ENCODE results near the gene ZNRF1. TPM values are rescaled to one million over a fixed set of nuclear protein-coding genes. Genes with fewer than 3 reads are reported as not detected.
A peak's percentile ranks its signal among the peaks of the same experiment; 100 is the strongest.

The ZNRF1 gene
- total and polyA plus RNA-seq, 2 of the 8 experiments (the other 6 are each of a cell fraction or from before 2014, with no cell fraction given): 33.5 to 52.9 TPM

DNA sequence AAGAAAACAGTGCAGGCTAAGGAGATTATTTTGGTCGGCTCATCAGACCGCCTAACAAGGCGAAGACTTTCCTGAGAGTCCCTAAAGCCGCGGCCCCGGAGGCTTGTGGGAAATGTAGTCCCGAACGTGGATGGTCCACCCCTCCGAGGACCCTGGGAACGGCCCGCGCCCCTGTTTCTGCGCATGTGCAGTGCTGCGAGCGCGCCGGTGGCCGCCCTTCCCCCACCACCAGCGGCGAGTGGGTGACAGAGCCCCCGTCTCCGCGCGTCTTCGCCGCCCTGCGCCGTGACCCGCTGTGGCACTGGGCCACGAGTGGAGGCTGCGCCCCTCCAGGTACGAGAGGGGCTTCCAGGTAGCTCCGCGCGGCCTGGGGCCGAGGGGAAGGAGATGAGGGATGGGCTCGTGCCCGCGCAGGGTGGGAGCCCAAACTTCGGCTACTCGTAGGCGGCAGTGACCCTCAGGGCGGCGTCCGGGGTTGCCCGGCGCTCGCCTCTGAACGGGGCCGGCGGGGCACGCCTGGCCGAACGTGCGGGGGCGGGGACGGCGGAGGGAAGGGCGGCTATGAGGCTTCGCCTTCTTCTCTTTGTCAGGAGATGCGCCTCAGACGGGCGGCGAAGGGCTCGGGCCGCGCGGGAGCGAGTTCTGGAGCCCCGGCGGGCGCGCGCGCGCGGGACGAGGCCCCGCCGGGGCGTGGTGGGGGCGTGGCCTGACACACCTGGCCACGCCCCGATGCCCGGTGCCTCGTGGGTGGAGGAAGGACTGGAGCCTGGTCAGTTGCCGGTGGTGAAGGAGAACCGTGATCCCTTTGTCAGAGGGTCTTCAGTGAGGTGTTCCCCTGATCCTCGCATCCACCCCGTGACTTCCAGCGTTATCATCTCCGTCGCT is 149.7 kb downstream of the ZNRF1 start, which contains the start of gene ZFP1:
TSS of gene ZFP1 (plus strand) at position 214 of the 885 bp plus-strand sequence. CDS start 4,428 bp downstream, outside the sequence.
- peak within 1 kb of the TSS; percentile 65 to 82 (median 81) for H3K9ac ChIP-seq (replicated peaks in 1 of 4; ENCODE audit: extremely low read depth in 1 of 4, low read depth in 3 of 4, low read length in 3 of 4)
- peak within 1 kb of the TSS; percentile 99 for H4K5ac ChIP-seq (ENCODE audit: insufficient read length, low read depth, low read length)
- ChIA-PET CTCF (ENCODE audit: partially characterized antibody) (no interaction called here), POLR2A (ENCODE audit: partially characterized antibody) (no interaction called here)
- peak within 1 kb of the TSS; percentile 63; the same call in 1 of the 2 replicates for H2BK12ac ChIP-seq (ENCODE audit: low read depth, low read length)
- H3K4me3 ChIP-seq (ENCODE audit: extremely low read depth in 1 of 4, insufficient read depth in 2 of 4, low read depth in 3 of 4, low read length in 4 of 4): peak within 1 kb of the TSS; percentile 78 to 92 (median 90)
- peak within 1 kb of the TSS; percentile 85 to 86 for H3K4me2 ChIP-seq (ENCODE audit: insufficient read depth in 1 of 2, low read depth in 2 of 2, low read length in 2 of 2)
- H2BK120ac ChIP-seq (replicated peaks; ENCODE audit: low read depth, low read length): peak within 1 kb of the TSS; percentile 99
- peak; percentile 80 to 98 for DNase-seq (ENCODE audit: low read depth in 1 of 2, low spot score in 2 of 2)
- peak within 1 kb of the TSS; percentile 65; the same call in 1 of the 2 replicates for H2AFZ ChIP-seq (ENCODE audit: low read length)
- peak within 1 kb of the TSS; percentile 98 for H3K14ac ChIP-seq (ENCODE audit: insufficient read length)
- peak within 1 kb of the TSS; percentile 99 for H3K56ac ChIP-seq (replicated peaks; ENCODE audit: insufficient read length, low read depth, low read length)
- peaks cover 2 to 8% of the 10 kb centered on the region in 2 experiments; a peak in 1 of 4 replicates for H3K9me3 ChIP-seq (ENCODE audit: insufficient read depth in 2 of 2, low read depth in 1 of 2, low read length in 1 of 2)
- H3K23me2 ChIP-seq (ENCODE audit: low read depth, low read length): peaks cover 2% of the 10 kb centered on the region
- no peak within 1 kb of the TSS for H2BK20ac ChIP-seq (ENCODE audit: low read length)
- peaks cover 4% of the 10 kb centered on the region; the same call in 1 of the 2 replicates for H3K79me1 ChIP-seq (ENCODE audit: low read depth, low read length)
- peak within 1 kb of the TSS; percentile 78 for H3K4ac ChIP-seq (replicated peaks; ENCODE audit: insufficient read length, low read depth, low read length)
- peak; percentile 39 for FAIRE-seq
- H2BK5ac ChIP-seq (ENCODE audit: low read depth, low read length): peak within 1 kb of the TSS; percentile 98
- H4K20me1 ChIP-seq (replicated peaks in 1 of 2; ENCODE audit: control insufficient read depth in 1 of 2, insufficient read depth in 2 of 2, low read length in 2 of 2): no peaks in the 10 kb centered on the region
- H3K18ac ChIP-seq (ENCODE audit: extremely low read depth, low read length): peak within 1 kb of the TSS; percentile 100
- no peaks in the 10 kb centered on the region; a peak in 1 of 7 replicates for H3K4me1 ChIP-seq (replicated peaks in 1 of 4; ENCODE audit: control insufficient read depth in 3 of 4, insufficient read depth in 4 of 4, low read length in 3 of 4)
- no peak within 1 kb of the TSS for H3K23ac ChIP-seq (ENCODE audit: insufficient read length)
- H3K79me2 ChIP-seq (ENCODE audit: control insufficient read depth in 1 of 2, insufficient read depth in 2 of 2, low read length in 2 of 2): peaks cover 6 to 47% of the 10 kb centered on the region in 2 experiments
- peak within 1 kb of the TSS; percentile 98 for H4K8ac ChIP-seq (ENCODE audit: extremely low read depth, insufficient read depth, low read length)
- H3K27me3 ChIP-seq (replicated peaks in 1 of 4; ENCODE audit: control insufficient read depth in 3 of 4, extremely low read depth in 1 of 4, insufficient read depth in 3 of 4, low read length in 3 of 4): no peaks in the 10 kb centered on the region
- peaks cover 3 to 9% (median 4%) of the 10 kb centered on the region in 4 experiments; a peak in 7 of 8 replicates for H3K36me3 ChIP-seq (ENCODE audit: control insufficient read depth in 2 of 4, insufficient read depth in 4 of 4, low read length in 3 of 4)
- H2AK5ac ChIP-seq (ENCODE audit: low read depth, low read length): peak within 1 kb of the TSS; percentile 66; the same call in 1 of the 2 replicates
- H3K27ac ChIP-seq (ENCODE audit: low read depth, low read length): peak within 1 kb of the TSS; percentile 81
- peak within 1 kb of the TSS; percentile 96 for H2BK15ac ChIP-seq (ENCODE audit: low read length)
- 2% methylated on average over 47 of the region's 93 CpGs; no CpG with 5 or more reads in 1 of the 2 experiments for WGBS, 2 experiments (ENCODE audit: extremely low coverage in 1 of 2, insufficient coverage in 1 of 2, insufficient read length in 1 of 2, insufficient replicate concordance in 2 of 2, low coverage in 1 of 2, low lambda C conversion rate in 2 of 2, missing lambda C conversion rate in 1 of 2)
- H4K91ac ChIP-seq (replicated peaks; ENCODE audit: insufficient read length, low read length): peak within 1 kb of the TSS; percentile 94
- TF ChIP-seq JUN (IDR thresholded peaks at IDR 0.05; ENCODE audit: low read depth, low read length) (no peak), EGR1 (IDR thresholded peaks at IDR 0.05; ENCODE audit: borderline replicate concordance, low read depth, low read length) (0 out of 2 replicates have a peak, but pooled peaks have one; percentile 36), BACH1 (IDR thresholded peaks at IDR 0.05; ENCODE audit: low read length) (peak; percentile 87), RBBP5 (IDR thresholded peaks at IDR 0.05; ENCODE audit: borderline replicate concordance, low read depth, low read length) (peak; percentile 95; the same call in 1 of the 2 replicates), POLR2AphosphoS5 (IDR thresholded peaks at IDR 0.05; ENCODE audit: low read depth, low read length) (peak; percentile 88; the same call in 1 of the 2 replicates), YY1 (IDR thresholded peaks at IDR 0.05; ENCODE audit: low read depth, low read length) (0 out of 2 replicates have a peak, but pooled peaks have one; percentile 23), BRCA1 (IDR thresholded peaks at IDR 0.05; ENCODE audit: low read depth, low read length) (no peak), HDAC6 (IDR thresholded peaks at IDR 0.05; ENCODE audit: low read depth, low read length) (no peak), BCL11A (IDR thresholded peaks at IDR 0.05; ENCODE audit: low read depth in 2 of 2, low read length in 2 of 2) (no peak), CBX8 (IDR thresholded peaks at IDR 0.05; ENCODE audit: borderline replicate concordance, low read depth, low read length) (no peak), SP1 (IDR thresholded peaks at IDR 0.05; ENCODE audit: low read depth, low read length) (peak; percentile 66; the same call in 1 of the 2 replicates), KDM4A (IDR thresholded peaks at IDR 0.05; ENCODE audit: low read depth, low read length, severe bottlenecking) (peak; percentile 94)

Measured in H1 (cell line).